Colonic mucosa (tissue), 4 donors: Measurements from ENCODE around the gene METTL21A. TPM values are rescaled to one million over a fixed set of nuclear protein-coding genes. Genes with fewer than 3 reads are reported as not detected.

Experiments used
- DNase-seq: peaks from one replicate; pipeline ENCODE4 v3.0.0-alpha.2; 2020
- H3K27ac ChIP-seq: fragments of 200-600 bp; one replicate; pipeline ENCODE4 v1.8.0; 2021
- H3K27me3 ChIP-seq: fragments of 200-600 bp; one replicate; pipeline ENCODE4 v1.8.0; 2021
- H3K36me3 ChIP-seq: fragments of 200-600 bp; one replicate; pipeline ENCODE4 v1.8.0; 2021
- H3K4me1 ChIP-seq: fragments of 200-600 bp; one replicate; pipeline ENCODE4 v1.8.0; 2021; ENCODE audit warnings: mild to moderate bottlenecking
- H3K4me3 ChIP-seq: fragments of 200-600 bp; one replicate; pipeline ENCODE4 v1.8.0; 2021
- H3K9ac ChIP-seq, 2 donors: one replicate each; pipeline ENCODE4 v1.7.0; 2013; ENCODE audit warnings: control low read depth in 2 of 2, low read depth in 2 of 2, low read length in 2 of 2
- H3K9me3 ChIP-seq: fragments of 200-600 bp; one replicate; pipeline ENCODE4 v1.8.0; 2021
- intact Hi-C: fragments of 100-400 bp; cut with DNase I; formaldehyde crosslinking; loops from one replicate; pipeline ENCODE4 v1.14.1; 2022
- total RNA-seq, 2 donors: library from RNA; stranded (reverse); fragmentation: NEBNext Ultra II Directional in 1 of 2; extraction: Animal tissue kit (Norgen Biotek cat#: 25700) in 1 of 2; gene quantifications; one replicate each; pipeline ENCODE4 v1.2.1, GENCODE V29; 2021
- TF ChIP-seq, protein P1 (sequence below): fragments of 200-600 bp; IDR thresholded peaks from one replicate; pipeline ENCODE4 v1.8.0; 2022; ENCODE audit warnings: antibody characterized with exemption, mild to moderate bottlenecking
- donor health status: healthy.
- donor health status: DM: no; HTN: no; CAD: no.
- donor health status: DM: no; HTN: no; CAD: no.

Gene METTL21A
- total RNA-seq, 2 donors from 2014 or later, result 14.2 to 20.3 TPM

- Histone ChIP-seq H3K36me3 (no peaks in the 10 kb centered on the region), H3K27me3 (no peaks in the 10 kb centered on the region), H3K4me3 (no peak overlapping the region), H3K9me3 (no peaks in the 10 kb centered on the region), H3K4me1 (no peaks in the 10 kb centered on the region), H3K27ac (no peak overlapping the region), H3K9ac (no peak overlapping the region)
- intact Hi-C loops, result no loop called here
- no peak for DNase-seq
- TF ChIP-seq, protein P1, sequence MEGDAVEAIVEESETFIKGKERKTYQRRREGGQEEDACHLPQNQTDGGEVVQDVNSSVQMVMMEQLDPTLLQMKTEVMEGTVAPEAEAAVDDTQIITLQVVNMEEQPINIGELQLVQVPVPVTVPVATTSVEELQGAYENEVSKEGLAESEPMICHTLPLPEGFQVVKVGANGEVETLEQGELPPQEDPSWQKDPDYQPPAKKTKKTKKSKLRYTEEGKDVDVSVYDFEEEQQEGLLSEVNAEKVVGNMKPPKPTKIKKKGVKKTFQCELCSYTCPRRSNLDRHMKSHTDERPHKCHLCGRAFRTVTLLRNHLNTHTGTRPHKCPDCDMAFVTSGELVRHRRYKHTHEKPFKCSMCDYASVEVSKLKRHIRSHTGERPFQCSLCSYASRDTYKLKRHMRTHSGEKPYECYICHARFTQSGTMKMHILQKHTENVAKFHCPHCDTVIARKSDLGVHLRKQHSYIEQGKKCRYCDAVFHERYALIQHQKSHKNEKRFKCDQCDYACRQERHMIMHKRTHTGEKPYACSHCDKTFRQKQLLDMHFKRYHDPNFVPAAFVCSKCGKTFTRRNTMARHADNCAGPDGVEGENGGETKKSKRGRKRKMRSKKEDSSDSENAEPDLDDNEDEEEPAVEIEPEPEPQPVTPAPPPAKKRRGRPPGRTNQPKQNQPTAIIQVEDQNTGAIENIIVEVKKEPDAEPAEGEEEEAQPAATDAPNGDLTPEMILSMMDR, result no peak
Measured at GRCh38 chr2:207632575-207633493, 7.6 kb upstream of the METTL21A start.

DNA sequence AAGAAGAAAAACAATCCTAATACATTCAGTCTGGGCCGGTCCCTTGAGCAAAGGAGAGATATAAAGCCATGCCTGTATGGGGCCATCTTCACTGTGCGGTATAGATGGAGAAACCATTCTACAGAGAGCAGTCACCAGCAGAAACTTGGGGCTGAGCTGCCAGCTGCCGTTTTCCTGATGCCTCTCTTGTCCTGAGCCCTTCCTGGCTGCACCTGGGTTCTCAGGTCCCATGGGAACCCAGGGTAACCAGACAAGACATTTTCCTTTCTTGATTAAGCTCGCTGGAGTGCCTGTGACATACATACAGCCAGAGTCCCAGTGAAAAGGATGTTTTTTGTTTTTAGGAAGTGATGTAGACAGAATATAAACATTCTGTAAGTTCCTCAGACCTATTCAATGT, 5.3 kb upstream of the METTL21A start:
- intact Hi-C loops, result no loop called here

DNA sequence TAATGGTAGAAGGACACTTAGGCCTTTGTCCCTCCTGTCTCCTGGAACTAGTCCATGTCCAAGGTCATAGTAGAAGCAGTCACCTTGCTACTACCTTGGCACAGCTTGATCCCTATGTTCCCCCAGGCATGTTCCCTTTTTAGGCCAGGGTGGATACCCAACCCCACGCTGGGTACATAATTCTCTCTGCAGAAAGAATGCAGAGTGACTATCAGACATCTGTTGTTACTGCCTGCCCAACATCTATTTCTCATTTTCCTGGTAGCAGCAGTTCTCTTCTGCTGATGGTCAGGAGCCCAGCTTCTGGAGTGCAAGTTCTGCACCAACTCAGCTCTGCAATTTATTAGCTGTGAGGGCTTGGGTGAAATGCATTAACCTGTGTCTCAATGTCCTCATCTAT, 4.4 kb upstream of the METTL21A start:
- Histone ChIP-seq H3K9me3 (no peaks in the 10 kb centered on the region), H3K36me3 (no peaks in the 10 kb centered on the region), H3K4me3 (no peak overlapping the region), H3K27ac (no peak overlapping the region), H3K4me1 (no peaks in the 10 kb centered on the region), H3K9ac (no peak overlapping the region), H3K27me3 (no peaks in the 10 kb centered on the region)
- intact Hi-C loops, result loop anchor here (5.0 to 10.0 kb wide), 3 partner anchors 83 to 445 kb away; partner anchors contain the start of gene CCNYL1
- no peak for DNase-seq
- TF ChIP-seq, protein P1, result no peak

More for the DNA sequence above, 5.3 kb upstream of the METTL21A start:
- no peak for DNase-seq
- no peaks in the 10 kb centered on the region for H3K9me3 ChIP-seq
- H3K9ac ChIP-seq, result no peak overlapping the region
- H3K27ac ChIP-seq, result no peak overlapping the region
- no peaks in the 10 kb centered on the region for H3K4me1 ChIP-seq
- H3K36me3 ChIP-seq, result no peaks in the 10 kb centered on the region
- TF ChIP-seq, protein P1, result no peak
- H3K4me3 ChIP-seq, result no peak overlapping the region
- no peaks in the 10 kb centered on the region for H3K27me3 ChIP-seq

DNA sequence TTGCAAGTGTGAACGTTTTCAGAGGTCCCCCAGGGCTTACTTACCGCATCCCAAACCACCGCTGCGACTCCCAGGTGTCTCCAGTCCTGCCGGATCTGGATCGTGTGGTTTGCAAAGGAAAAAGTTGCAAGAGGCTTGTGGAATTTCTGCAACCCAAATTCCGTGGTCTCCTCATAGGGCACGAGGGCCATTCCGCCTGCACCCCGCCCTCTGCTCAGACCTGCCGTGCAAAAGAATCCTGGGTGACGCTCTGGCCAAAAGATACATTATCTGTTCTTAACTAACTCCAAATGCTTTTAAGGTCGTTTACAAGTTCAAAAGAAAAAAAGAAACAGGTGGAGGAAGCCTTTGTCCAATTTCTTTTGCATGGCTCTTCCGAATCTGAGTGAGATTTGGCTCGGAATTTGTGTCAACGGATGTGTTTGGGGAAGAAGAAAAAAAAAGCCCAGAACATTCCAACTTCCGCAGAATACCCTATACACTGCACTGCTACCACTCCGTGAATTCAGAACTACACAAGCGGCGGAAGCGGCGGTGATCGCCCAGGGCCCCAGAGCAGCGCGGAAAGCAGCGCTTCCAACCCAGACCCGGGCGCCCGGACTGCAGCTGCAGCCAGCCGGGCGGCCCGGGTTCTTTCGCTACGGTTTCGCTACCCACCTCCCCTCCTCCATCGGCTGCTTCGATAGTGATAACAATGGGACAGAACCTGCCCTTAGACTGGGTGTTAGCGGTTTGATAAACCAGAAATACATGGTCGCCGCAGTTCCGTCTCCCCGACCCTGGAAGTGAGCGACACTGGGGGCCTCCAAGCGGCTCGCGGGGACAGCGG, 795 bp downstream of the METTL21A start:
- TF ChIP-seq, protein P1, result no peak
- peak overlapping the region; percentile 95 for H3K27ac ChIP-seq
- peak overlapping the region; percentile 93 to 97 for H3K9ac ChIP-seq
- no peaks in the 10 kb centered on the region for H3K36me3 ChIP-seq
- intact Hi-C loops, result loop anchor here (5.0 to 10.0 kb wide), 4 partner anchors 88 to 450 kb away; partner anchors contain the start of gene CCNYL1
- peaks cover 6% of the 10 kb centered on the region for H3K4me1 ChIP-seq
- DNase-seq, result peak; percentile 70
- H3K4me3 ChIP-seq, result peak overlapping the region; percentile 93
- H3K27me3 ChIP-seq, result no peaks in the 10 kb centered on the region
- H3K9me3 ChIP-seq, result no peaks in the 10 kb centered on the region

DNA sequence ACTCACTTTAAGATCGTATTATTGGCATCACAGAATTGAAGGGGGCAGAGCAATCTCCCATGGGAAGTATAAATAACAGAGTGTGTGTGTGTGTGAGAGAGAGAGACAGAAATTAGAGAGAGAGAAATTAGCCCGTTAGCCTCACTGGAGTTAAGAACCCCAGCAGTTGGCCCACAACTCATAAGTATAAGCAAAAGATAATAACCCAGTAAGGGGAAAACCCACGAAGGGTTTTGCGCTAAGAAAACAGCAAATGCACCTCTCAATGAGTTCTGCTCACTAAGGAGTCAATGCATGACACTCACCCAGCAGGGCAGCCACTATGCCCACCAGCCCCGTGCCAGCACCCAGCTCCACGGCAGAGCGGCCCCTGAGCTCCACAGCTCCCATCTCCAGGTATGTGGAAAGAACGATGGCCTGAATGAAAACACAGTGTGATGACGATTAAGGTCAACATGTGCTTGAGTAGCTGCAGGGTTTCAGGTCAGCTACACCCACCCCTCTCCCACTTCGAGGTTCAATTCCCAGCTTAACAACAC, 3.6 kb downstream of the METTL21A start:
- no peak for DNase-seq
- Histone ChIP-seq H3K27me3 (no peaks in the 10 kb centered on the region), H3K4me1 (peaks cover 6% of the 10 kb centered on the region), H3K36me3 (no peaks in the 10 kb centered on the region), H3K4me3 (no peak overlapping the region), H3K9me3 (no peaks in the 10 kb centered on the region), H3K9ac (no peak overlapping the region), H3K27ac (no peak overlapping the region)
- intact Hi-C loops, result loop anchor here (5.0 to 10.0 kb wide), 2 partner anchors 89 to 453 kb away; no protein-coding TSS in a partner anchor
- TF ChIP-seq, protein P1, result no peak
